Stimulated activated CD8-positive, alpha-beta memory T cell treated with anti-CD3 and anti-CD28 coated beads, Interleukin-15, amount 100 ng/mL, for 48 hours (primary cell): ENCODE data around the gene MREG.
"Not testable (repeated sequence)": the region's sequence is repeated elsewhere in the genome, so short reads cannot be mapped to it uniquely, and the experiment has no call there.

Source experiments
- DNase-seq, 2 donors: peaks; one replicate each; pipeline ENCODE4 v3.0.0-alpha.2; 2020; ENCODE audit warnings: low read depth in 2 of 2

MREG gene

GRCh38 chr2:215988556-215989207 lies 24.7 kb downstream of the MREG start:
- not testable (repeated sequence) for DNase-seq

GRCh38 chr2:215985257-215985656 lies 28.1 kb downstream of the MREG start:
- DNase-seq: no peak

- no peak for DNase-seq
Measured at GRCh38 chr2:215984661-215985060, 28.7 kb downstream of the MREG start.

- DNase-seq: no peak
Measured at GRCh38 chr2:215983581-215984351, 29.6 kb downstream of the MREG start.

- peak; percentile 21 to 31 for DNase-seq
Measured at GRCh38 chr2:215982465-215982875, 30.9 kb downstream of the MREG start.

- DNase-seq: no peak
Measured at GRCh38 chr2:215981115-215981514, 32.2 kb downstream of the MREG start.

- no peak for DNase-seq
Measured at GRCh38 chr2:215979620-215980019, 33.7 kb downstream of the MREG start.

GRCh38 chr2:215974700-215975429 lies 38.5 kb downstream of the MREG start:
- DNase-seq: no peak

- no peak for DNase-seq
Measured at GRCh38 chr2:215973954-215974699, 39.2 kb downstream of the MREG start.

GRCh38 chr2:215973145-215973792 lies 40.1 kb downstream of the MREG start:
- DNase-seq: no peak

GRCh38 chr2:215971671-215972070 lies 41.7 kb downstream of the MREG start:
- no peak for DNase-seq

GRCh38 chr2:215970894-215971293 lies 42.5 kb downstream of the MREG start:
- not testable (repeated sequence) for DNase-seq

- DNase-seq: peak in 1 of 2 donors; percentile 31
Measured at GRCh38 chr2:215970425-215970824, 42.9 kb downstream of the MREG start.

- DNase-seq: no peak
Measured at GRCh38 chr2:215969131-215969841, 44.1 kb downstream of the MREG start.

- DNase-seq: no peak
Measured at GRCh38 chr2:215968499-215968898, 44.9 kb downstream of the MREG start.

- no peak for DNase-seq
Measured at GRCh38 chr2:215967590-215968378, 45.6 kb downstream of the MREG start.

- no peak for DNase-seq
Measured at GRCh38 chr2:215966951-215967350, 46.4 kb downstream of the MREG start.

- no peak for DNase-seq
Measured at GRCh38 chr2:215966274-215966673, 47.1 kb downstream of the MREG start.

GRCh38 chr2:215965532-215966165 lies 47.7 kb downstream of the MREG start:
- no peak for DNase-seq
